GM19193 (cell line): Measurements from ENCODE around the gene RER1.

Experiments
- POLR2A ChIP-seq: IDR thresholded peaks from 4 replicates; pipeline ENCODE4 v1.6.1; 2011; ENCODE audit not compliant: insufficient read depth, insufficient read length; ENCODE audit errors: extremely low read depth

RER1 gene

GRCh38 chr1:2358651-2359640, 32.7 kb upstream of the RER1 start:
- no peak for TF ChIP-seq POLR2A

GRCh38 chr1:2360588-2361364, 30.9 kb upstream of the RER1 start:
- no peak for TF ChIP-seq POLR2A

DNA sequence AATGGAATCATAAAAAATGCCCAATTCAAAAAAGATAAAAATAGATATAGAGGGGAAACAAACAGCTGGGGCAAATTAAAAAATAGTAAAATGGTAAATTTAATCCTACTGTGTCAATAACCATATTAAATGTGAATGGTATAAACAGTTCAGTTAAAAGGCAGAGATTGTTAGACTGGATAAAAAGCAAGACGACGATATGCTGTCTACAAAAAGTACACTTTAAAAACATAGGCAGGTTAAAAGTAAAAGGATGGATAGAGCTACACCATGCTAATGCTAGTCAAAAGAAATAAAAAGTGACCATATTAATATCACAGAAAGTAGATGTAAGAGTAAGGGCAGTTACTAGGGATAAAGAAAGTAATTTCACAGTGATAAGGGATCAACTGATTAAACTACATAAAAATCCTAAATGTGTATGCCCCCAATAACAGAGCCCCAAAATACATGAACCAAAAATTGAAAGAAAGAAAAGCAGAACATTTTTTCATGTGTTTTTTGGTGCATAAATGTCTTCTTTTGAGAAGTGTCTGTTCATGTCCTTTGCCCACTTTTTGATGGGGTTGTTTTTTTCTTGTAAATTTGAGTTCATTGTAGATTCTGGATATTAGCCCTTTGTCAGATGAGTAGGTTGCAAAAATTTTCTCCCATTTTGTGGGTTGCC, 27.7 kb upstream of the RER1 start:
- TF ChIP-seq POLR2A, result no peak

- TF ChIP-seq POLR2A, result no peak
Measured at GRCh38 chr1:2368053-2368744, 23.4 kb upstream of the RER1 start.

DNA sequence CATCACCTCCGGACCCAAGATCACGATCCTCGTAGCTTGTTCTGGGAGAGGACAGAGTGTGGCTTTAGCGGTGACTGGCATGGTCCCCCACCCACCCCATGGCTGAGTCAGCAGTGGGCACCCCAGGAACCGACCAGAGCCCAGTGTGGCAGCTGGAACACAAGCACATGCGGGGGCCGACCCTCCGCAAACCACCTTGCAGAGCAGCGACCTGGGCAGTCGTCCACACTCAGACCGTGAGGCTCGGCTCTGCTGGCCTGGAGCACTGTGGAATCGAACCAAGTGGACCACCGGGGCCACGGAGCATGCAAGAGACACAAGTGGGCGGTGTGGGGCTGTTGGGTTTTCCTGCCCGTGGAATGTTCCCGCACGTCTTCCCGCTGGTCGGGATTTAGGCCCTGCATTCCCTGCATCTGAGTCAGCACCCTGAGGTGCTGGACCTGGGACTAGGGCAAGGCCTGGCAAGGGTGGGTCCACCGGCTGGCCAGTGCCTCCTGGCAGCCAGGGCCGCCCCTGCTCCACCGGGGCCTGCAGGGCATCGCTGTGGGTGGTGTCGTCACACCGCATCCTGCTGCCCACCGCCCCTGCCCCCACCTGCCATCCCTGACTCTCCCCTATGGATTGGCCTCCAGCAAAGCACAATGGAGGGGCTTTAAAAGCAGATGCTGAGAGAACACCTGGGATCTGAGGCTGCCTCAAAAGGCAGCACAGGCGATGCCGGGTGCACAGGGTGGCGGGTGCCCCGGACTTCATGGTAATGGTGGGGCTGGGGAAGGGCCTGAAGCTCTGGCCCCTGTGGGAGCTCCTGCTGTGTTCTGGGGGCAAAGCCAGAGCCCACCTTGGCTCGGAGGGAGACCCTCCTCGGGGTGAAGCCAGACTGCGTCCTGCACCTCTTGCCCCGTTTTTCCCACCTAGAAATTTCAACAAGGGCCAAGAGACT, 18.8 kb upstream of the RER1 start:
- no peak for TF ChIP-seq POLR2A

DNA sequence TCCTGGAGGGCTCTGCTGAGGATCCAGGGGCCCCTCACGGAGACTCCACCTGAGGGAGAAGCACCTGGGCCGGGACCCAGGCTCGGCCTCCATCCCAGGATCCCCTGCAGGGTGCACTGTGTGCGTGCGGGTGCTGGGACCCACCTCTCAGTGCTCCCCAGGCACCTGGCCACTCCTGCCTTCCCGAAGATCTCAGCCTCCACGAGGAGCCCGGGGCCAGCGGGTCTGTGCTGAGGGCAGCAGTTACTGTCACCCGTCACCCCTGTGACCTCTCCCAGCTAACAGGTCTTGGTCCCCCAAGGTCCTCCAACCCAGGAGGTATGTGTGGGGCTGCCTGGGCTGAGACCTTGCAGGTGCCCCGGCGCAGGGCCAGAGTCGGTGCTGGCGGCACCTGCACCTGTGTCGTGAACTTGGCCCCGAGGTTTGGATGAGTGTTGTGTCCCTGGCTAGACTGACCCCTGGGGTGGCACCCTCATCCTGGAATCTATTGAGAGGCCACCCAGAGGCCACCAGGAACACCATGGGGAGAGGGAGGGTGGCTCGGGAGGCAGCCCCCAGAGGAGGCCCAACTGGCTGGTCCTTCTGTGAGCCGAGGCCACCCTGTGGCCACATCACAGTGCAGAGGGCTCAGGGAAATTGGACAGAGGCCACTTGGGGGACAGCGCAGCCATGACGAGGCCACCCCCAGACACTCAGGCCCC, 17.9 kb upstream of the RER1 start:
- TF ChIP-seq POLR2A, result no peak

GRCh38 chr1:2374252-2375155, 17.1 kb upstream of the RER1 start:
- TF ChIP-seq POLR2A, result no peak

DNA sequence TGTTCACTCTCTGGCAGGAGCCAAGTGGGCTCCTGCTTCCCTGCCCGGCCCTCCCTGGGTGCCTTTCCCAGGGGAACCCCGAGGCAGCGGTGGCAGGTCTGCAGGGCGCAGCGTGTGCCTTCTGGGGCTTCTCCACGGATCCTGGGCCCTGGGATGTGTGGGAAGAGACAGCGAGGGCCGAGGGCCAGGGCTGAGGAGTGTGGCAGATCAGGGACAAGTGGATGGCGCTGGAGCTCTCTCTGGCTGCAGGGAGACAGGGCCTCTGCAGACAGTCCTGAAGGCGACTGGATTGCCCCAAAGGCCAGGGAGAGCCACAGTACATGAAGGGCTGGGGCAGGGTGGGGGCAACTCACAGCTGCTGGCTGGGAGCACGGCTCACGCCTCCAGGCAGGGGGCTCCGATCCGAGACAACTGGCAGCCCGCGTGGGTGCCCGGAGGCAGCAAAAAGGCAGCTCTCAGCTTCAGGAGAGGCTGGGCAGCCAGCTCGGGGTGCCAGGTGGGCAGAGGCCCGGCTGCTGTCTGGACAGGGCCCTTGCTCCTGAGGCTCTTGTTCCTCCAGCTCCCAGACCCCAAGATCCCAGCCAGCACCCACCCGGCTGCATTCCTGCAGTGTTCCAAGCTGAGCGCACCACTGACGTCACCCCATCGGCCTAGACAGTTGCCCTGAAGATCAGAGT, 16.3 kb upstream of the RER1 start:
- no peak for TF ChIP-seq POLR2A

- TF ChIP-seq POLR2A, result no peak
Measured at GRCh38 chr1:2375923-2376260, 15.7 kb upstream of the RER1 start.

- TF ChIP-seq POLR2A, result no peak
Measured at GRCh38 chr1:2376261-2376741, 15.3 kb upstream of the RER1 start.

DNA sequence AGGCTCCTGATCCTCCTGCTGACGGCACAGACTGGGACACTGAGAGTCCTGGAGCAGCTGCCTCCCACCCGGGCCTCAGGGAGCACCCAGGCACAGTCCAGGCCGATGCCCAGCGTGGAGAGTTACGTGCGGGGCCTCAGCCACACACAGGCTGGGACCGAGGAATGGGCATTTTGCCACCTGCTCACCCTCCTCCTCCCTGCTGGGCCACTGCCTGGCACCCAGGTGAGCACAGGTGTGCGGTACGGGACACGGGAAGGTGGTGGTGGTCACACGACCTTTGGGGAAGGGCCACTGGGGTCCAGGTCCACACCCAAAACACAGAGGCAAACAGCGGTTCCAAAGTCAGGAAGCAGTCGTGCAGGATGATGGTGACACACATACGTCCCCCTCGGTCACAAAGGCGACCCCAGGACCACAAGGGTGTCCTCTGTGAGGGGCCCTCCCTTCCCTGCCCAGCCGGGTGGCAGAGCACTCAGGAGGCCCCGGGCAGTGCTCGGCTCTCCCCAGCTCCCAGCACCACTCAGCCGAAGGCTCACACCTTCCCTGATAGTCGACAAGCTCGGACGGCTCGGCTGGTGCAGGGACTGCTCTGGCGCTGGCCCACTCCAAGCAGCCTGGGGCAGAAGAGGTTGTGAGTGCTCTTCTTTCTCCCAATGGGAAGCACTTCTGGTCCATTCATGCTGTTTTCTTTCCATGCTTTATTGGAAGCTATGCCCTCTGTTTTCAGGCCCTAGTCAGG, 14.5 kb upstream of the RER1 start:
- TF ChIP-seq POLR2A, result no peak

GRCh38 chr1:2377751-2378440, 13.7 kb upstream of the RER1 start:
- TF ChIP-seq POLR2A, result no peak
